GM04504 (cell line): ENCODE data around the gene NCAPD2.
"Not testable (repeated sequence)": the region's sequence is repeated elsewhere in the genome, so short reads cannot be mapped to it uniquely, and the experiment has no call there.

Source experiments
- DNase-seq: peaks from one replicate; pipeline ENCODE4 v3.0.0-alpha.2; 2012; ENCODE audit warnings: low read depth

NCAPD2 gene

DNA sequence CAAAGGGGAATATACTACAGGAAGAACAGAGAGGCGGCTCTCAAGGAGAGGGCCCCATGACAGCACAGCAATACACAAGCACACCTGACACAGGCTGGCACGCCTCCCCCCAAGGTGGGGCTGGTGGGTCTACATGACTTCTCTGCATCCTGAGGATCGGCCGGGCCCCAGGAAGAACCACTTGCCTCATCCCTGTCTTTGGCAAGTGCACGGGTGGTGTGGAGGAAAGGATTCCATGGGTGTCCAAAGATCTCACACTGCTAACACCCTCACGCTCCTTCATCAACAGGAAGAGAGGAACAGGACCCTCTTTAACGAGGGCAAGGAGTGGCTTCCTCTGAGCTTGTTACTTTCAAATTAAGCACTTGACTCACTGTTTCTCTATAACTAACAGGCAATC lies 30.7 kb upstream of the NCAPD2 start:
- no peak for DNase-seq

DNA sequence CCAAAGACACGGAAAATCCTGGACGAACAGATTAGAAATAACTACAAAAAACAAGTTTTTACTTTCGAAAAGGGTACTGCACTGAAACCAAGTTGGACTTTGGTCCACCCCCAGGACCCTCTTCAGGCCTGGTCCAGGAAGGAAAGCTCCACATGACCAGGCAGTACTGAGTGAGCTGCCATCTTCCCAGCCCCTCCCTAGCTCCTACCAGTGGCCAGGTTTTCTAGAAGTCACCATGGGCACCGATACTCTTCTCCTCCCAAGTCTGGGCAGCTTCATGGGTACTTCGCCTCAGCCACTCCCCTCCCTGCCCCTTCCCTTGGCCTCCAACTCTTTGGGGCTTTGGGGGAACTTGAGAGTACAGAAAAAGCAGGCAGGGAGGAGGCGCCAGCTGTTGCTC lies 30.0 kb upstream of the NCAPD2 start:
- no peak for DNase-seq

DNA sequence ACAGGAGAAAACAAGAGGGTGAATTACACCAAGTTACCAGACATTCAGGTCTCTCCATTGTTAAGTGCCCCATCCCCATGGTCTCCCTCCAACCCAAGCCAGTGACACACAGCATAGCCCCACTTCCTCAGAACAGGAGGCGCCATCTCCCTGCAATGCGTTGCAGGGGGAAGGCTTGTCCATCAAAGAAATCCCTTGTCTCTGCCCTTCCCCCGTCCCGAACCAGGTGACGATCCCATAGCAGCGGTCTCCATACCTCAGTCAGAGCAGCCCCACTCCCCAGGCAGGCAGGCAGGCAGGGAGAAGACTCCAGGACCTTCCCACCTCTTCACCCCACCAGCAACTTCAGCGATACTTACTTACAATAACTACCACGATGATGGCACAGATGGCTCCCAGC lies 29.4 kb upstream of the NCAPD2 start:
- DNase-seq, result no peak

DNA sequence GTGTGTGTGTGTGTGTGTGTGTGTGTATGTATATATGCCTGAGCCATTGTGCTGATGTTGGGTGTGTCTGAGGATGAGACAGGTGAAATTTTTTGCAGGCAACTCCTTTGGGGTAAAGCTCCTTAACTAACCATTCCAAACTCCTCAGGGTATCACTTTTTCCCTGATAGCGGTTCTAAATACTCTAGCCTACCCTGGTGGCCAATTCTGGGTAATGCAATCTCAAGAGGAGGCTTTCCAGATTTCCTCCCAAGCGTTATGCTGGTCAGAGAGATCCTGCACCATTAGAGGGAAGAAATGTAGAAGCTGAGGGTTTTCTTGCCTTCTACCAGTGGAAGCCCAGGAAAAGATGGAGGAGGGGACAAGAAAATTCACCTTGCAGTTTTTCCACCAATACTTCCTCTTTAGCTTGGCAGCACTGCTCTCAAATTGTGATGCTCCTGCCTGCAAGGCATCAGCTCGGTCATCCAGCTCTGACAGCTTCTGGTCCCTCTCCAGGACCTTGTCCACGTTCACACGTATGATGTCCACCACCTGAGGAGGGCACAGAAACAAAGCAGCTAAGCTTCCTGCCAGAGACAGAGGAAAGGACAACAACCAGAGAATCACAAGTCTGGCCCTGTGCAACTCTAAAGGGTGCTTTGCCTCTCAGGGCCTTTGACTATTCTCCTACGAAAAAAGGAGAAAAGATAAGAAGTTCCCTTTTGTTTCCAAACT lies 28.3 kb upstream of the NCAPD2 start:
- peak; percentile 52 for DNase-seq

DNA sequence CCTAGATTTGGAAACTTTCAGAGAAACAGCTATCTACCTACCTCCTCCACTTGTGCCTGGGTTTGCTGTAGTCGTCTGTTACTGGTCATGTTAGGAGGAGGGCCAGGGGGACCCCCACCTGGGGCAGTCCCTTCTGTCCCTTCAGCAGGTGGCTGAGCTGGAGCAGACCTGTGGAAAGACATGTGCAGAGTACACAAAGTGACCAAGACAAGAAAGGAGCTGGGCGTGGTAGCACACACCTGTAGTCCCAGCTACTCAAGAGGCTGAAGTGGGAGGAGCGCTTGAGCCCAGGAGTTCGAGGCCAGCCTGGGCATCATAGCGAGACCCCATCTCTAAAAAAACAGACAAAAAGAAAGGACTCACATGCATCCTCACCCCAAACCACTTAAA lies 27.7 kb upstream of the NCAPD2 start:
- no peak for DNase-seq

DNA sequence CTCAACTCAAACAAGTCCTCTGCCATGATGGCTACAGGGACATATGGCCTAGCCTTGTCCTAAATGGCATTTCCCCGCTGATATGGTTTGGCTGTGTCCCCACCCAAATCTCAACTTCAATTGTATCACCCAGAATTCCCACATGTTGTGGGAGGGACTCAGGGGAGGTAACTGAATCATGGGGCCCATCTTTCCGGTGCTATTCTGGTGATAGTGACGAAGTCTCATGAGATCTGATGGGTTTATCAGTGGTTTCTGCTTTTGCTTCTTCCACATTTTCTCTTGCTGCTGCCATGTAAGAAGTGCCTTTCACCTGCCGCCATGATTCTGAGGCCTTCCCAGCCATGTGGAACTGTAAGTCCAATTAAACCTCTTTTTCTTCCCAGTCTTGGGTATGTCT lies 27.2 kb upstream of the NCAPD2 start:
- DNase-seq, result not testable (repeated sequence)

DNA sequence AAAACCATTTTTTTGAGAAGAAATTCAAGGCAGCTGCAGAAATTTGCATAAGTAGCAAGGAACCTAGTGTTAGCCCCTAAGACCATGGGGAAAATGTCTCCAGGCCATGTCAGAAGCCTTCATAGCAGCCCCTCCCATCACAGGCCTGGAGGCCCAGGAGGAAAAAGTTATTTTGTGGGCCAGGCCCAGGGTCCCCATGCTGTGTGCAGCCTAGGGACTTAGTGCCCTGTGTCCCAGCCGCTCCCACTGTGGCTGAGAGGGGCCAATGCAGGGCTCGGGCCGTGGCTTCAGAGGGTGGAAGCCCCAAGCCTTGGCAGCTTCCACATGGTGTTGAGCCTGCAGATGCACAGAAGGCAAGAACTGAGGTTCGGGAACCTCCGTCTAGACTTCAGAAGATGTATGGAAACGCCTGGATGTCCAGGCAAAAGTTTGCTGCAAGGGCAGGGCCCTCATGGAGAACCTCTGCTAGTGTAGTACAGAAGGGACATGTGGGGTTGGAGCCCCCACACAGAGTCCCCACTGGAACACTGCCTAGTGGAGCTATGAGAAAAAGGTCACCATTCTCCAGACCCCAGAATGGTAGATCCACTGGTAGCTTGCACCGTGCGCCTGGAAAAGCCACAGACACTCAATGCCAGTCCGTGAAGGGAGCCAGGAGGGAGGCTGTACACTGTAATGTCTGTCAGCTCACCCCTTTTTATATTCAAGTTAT lies 26.2 kb upstream of the NCAPD2 start:
- DNase-seq, result not testable (repeated sequence)

DNA sequence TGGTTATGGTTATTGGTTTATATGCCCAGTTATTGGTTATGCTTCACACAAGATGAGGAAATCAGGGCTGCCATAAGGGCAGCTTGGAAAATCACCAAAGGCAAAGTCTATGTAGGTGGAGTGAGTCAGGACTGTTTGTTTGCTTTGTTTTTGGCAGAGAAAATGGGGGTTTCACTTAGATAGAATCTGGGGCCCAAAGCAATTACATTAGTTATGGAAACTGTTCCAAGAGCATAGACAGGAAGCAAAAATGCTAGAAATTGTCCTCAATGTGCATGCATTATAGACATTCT lies 25.7 kb upstream of the NCAPD2 start:
- DNase-seq, result no peak

DNA sequence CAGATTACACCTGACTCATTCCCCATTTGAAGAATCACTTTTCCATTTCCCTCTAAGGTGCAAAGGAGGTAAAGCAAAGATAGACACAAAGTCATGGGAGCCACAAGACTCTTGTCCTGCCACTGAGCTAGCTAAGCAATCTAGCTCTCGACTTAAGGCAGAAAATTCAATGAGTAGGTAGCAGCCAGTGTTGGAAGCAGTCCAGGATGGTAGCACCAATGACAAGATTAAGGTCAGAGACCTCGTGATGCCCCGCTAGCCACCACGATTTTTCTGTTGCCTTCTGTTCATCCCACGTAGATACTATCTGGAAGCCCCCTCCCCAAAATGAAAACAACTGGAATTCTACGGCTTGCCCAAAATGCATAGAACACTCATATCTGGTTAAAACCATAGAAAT lies 24.8 kb upstream of the NCAPD2 start:
- DNase-seq, result no peak

DNA sequence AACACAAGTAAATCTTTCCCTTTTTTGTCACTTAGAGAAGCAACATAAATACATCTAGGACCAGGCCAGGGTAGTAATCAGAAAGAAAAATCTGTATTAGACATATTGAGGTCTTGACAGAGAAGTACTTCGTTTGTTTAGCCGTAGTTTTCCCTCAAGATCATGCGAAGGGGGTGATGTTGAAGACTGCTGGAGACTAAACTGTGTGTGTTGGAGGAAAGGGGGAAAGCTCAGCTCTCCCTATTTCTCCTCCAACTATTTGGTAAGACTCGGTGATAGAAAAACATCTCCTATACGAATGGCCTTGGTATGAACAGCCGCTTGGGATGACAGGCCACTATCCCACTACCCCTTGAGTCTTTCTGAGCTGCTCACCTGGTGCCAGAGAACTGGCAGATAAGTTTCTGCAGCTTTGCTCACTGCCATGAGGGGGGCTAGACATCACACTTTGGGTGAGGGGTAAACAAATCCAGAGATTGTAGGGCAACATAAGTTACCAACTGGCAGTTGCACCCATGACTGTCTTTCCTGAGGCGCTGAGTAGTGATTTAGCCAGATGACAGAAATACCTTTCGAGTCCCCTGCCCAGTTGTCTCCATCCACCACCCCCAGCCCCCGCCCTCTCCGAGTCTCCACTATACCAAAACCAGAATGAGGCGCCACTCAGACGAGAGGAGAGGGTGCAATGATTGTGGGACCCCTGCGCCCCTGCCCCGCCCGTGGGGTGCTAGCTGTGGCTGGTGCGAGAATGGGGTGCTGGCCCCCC lies 24.1 kb upstream of the NCAPD2 start:
- no peak for DNase-seq

DNA sequence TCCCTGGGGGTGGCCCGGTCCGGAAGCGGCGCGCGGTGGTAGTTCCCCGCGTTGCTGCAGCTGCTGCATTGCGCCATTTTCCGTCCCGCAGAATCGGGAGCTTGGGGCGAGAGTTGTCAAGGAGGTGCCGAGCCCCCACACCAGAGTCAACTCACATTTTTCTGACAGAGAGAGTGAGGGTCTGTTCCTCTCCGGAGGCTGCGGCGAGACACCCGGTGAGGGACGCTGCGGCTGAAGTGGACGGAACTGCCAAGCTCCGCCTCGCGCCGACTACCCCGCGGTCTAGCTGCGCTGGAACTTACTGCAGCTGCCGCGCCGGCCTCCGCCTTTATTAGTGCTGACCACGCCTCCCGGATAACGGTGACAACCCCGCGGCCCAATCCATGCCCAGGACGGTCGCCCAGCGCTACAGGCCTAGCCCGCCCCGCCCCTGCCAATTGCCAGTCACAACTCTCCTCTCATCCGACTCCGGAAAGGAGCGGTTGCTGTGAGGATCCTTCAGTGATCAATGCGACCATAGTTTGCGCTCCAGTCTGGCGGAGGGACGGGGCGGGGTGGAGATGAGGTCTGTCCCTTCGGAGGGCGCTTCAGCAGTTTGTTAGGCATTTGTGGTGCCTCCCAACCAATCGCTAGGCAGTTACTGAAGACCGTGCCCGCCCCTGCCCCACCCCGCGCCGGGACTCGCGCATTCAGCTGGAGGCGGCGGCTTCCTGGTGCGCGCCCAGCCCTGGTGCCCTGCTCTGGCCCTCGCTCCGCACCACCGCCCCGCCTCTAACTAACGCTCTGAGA lies 23.3 kb upstream of the NCAPD2 start, which contains the start of gene VAMP1:
Gene VAMP1 (minus strand): TSS at position 303 of the 789 bp plus-strand sequence. CDS start 146 bp downstream, at position 157.
- DNase-seq, result peak; percentile 95

DNA sequence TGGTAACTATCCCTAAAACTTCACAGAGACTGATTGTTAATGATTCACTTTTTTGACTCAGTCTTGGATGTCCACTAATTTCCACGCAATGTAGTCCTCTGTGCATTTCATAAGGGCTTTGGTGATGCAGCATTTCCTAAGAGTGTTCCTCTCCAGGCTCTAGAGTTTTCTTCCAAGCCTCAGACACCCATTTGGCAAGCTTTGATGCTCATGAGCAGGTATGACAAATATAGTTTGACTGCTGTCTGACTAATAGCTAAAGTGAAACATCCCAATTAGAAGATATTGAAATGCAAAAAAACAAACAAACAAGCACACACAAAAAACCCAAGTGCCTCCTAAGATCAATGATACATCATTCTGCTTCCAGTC lies 21.9 kb upstream of the NCAPD2 start:
- peak; percentile 36 for DNase-seq

DNA sequence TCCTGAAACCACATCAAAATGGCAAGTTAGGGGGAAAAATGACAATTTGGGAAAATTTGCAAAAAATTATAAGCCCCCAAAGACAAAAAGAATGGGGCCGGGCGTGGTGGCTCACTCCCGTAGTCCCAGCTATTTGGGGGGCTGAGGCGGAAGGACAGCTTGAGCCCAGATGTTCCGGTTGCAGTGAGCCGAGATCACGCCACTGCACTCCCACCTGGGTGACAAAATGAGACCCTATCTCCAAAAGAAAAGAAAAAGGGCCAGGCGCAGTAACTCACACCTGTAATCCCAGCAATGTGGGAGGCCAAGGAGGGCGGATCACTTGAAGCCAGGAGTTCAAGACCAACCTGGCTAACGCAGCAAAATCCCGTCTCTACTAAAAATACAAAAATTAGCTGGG lies 21.4 kb upstream of the NCAPD2 start:
- DNase-seq, result no peak

DNA sequence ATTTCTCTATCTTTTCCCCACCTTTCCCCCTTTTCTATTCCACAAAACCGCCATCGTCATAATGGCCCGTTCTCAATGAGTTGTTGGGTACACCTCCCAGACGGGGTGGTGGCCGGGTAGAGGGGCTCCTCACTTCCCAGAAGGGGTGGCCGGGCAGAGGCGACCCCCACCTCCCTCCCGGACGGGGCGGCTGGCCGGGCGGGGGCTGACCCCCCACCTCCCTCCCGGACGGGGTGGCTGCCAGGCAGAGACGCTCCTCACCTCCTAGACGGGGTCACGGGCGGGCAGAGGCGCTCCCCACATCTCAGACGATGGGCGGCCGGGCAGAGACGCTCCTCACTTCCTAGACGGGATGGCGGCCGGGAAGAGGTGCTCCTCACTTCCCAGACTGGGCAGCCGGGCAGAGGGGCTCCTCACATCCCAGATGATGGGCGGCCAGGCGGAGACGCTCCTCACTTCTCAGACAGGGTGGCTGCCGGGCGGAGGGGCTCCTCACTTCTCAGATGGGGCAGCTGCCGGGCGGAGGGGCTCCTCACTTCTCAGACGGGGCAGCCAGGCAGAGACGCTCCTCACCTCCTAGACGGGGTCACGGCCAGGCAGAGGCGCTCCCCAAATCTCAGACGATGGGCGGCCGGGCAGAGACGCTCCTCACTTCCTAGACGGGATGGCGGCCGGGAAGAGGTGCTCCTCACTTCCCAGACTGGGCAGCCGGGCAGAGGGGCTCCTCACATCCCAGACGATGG lies 18.5 kb upstream of the NCAPD2 start:
- DNase-seq, result not testable (repeated sequence)

DNA sequence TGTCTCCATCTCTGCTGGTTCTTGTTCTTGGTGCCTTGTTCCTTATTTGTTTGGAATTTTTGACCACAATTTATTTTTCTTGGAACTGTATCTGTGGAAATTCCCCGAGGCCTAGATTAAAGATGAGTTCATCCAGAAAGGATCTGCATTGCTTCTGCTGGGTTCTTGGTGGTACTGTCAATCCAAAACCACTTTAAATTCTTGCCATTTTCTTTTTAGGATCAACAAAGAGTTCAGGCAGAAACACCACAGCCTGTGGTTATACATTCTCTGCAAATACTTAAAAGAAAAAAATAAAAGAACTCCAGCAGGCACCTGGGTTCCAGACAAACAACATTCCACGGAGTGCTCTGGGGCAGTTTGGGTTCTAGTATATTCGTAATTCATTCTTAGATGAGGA lies 17.4 kb upstream of the NCAPD2 start:
- DNase-seq, result peak; percentile 27

DNA sequence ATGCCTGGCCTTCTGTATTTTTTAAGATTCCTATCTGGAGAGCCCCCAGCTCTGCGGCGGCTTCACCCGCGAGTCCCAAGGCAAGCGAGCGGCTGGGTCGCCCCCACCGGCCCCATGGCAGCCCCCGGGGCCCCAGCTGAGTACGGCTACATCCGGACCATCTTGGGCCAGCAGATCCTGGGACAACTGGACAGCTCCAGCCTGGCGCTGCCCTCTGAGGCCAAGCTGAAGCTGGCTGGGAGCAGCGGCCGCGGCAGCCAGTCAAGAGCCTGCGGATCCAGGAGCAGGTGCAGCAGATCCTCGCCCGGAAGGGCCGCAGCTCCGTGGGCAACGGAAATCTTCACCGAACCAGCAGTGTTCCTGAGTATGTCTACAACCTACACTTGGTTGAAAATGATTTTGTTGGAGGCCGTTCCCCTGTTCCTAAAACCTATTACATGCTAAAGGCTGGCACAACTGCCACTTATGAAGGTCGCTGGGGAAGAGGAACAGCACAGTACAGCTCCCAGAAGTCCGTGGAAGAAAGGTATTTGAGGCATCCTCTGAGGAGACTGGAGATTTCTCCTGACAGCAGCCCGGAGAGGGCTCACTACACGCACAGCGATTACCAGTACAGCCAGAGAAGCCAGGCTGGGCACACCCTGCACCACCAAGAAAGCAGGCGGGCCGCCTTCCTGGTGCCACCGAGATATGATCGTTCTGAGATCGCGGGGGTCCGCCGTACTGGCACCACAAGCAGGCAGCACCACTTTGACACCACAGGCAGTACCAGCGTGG lies 16.1 kb upstream of the NCAPD2 start:
- not testable (repeated sequence) for DNase-seq

DNA sequence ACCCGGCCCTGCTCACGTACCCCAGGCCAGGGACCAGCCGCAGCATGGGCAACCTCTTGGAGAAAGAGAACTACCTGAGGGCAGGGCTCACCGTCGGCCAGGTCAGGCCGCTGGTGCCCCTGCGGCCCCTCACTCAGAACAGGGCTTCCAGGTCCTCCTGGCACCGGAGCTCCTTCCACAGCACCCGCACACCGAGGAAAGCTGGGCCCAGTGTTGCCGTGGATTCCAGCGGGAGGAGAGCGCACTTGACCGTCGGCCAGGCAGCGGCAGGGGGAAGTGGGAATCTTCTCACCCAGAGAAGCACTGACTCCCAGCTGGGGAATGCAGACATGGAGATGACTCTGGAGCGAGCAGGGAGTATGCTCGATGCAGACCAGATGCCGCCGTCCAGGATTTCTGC lies 15.5 kb upstream of the NCAPD2 start:
- DNase-seq, result peak; percentile 67

DNA sequence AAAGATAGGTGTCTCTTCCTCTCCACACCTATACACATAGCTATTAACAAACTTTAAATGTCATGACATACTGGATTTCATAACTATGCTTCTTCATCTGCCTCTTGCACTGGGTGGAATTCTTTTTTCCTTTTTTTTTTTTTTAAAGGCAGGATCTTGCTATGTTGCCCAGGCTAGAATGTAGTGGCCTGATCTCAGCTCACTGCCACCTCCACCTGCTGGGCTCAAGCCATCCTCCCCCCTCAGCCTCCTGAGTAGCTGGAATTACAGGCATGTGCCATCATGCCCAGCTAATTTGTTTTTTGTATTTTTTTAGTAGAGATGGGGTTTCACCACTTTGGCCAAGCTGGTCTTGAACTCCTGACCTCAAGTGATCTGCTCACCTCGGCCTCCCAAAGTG lies 5.7 kb upstream of the NCAPD2 start:
- DNase-seq, result no peak

DNA sequence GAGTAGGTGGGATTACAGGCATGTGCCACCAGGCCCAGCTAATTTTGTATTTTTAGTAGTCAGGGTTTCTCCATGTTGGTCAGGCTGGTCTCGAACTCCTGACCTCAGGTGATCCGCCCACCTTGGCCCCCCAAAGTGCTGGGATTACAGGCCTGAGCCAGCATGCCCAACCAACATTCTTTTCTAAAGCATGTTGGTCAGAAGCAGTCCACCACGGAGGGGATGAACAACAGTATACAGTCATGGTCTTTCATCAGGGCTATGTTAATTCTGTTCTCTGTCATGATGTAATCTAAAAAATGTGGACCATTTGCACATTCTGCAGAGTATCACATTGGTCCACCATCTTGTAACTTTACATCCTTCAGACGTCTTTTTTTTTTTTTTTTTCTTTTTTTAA lies 4.5 kb upstream of the NCAPD2 start:
- DNase-seq, result no peak

DNA sequence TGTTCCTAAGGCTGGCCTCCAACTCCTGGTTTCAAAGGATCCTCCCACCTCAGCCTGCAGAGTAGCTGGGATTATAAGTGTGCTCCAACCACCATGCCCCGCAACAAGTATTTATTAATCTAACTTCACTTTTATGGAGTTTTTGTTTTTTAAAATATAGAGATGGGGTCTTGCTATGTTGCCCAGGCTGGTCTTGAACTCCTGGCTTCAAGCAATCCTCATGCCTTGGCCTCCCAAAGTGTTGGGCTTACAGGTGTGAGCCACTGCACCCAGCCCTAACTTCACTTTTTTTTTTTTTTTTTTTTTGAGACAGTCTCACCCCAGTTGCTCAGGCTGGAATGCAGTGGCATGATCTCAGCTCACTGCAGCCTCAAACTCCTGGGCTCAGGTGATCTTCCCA lies 3.2 kb upstream of the NCAPD2 start:
- DNase-seq, result not testable (repeated sequence)
